ENCODE measurements around the gene TRABD2B. TPM values are rescaled to one million over a fixed set of nuclear protein-coding genes. Genes with fewer than 3 reads are reported as not detected.
A peak's percentile ranks its signal among the peaks of the same experiment; 100 is the strongest.

The TRABD2B gene
- polyA plus RNA-seq, 1 donor: 3.0 TPM

DNA sequence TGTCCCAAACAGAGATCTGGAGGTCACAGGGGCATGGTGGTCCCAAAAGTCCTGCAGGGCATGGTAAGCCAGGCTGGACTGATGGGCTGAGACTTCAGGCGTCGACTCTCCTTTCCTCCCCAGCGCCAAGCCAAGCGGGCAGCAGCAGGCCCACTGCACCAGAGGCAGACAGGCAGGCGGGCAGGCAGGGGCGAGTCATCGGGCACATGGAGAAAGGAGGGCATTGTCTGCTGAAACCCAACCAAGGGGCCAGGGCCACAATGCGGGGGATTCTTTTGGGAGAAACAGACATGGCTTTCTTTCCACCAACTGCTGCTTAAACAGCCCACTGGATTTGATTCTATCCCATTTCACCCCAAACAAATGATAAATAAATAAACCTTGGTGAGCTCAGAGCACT is 46.2 kb downstream of the TRABD2B start:
- no peaks in the 10 kb centered on the region for H3K27me3 ChIP-seq (ENCODE audit: control insufficient read depth, insufficient read depth, low read length)
- DNase-seq: no peak
- H3K27ac ChIP-seq (ENCODE audit: low read length): no peak overlapping the region
- no peaks in the 10 kb centered on the region for H3K36me3 ChIP-seq (ENCODE audit: control insufficient read depth, insufficient read depth, low read length)
- H3K4me3 ChIP-seq (ENCODE audit: low read length): no peak overlapping the region
- H3K4me1 ChIP-seq (ENCODE audit: control insufficient read depth, insufficient read depth, low read length): peaks cover 12% of the 10 kb centered on the region
- no peaks in the 10 kb centered on the region for H3K9me3 ChIP-seq (ENCODE audit: control insufficient read depth, low read depth, low read length)
- no CpG with 5 or more reads among the region's 8 CpGs for WGBS (ENCODE audit: insufficient coverage, low lambda C conversion rate)

GRCh38 chr1:47950471-47950870 is 46.7 kb downstream of the TRABD2B start:
- H3K36me3 ChIP-seq (ENCODE audit: control insufficient read depth, insufficient read depth, low read length): no peaks in the 10 kb centered on the region
- no peak overlapping the region for H3K27ac ChIP-seq (ENCODE audit: low read length)
- no CpG with 5 or more reads among the region's 3 CpGs for WGBS (ENCODE audit: insufficient coverage, low lambda C conversion rate)
- no peaks in the 10 kb centered on the region for H3K9me3 ChIP-seq (ENCODE audit: control insufficient read depth, low read depth, low read length)
- DNase-seq: no peak
- H3K4me1 ChIP-seq (ENCODE audit: control insufficient read depth, insufficient read depth, low read length): peaks cover 12% of the 10 kb centered on the region
- H3K27me3 ChIP-seq (ENCODE audit: control insufficient read depth, insufficient read depth, low read length): no peaks in the 10 kb centered on the region
- no peak overlapping the region for H3K4me3 ChIP-seq (ENCODE audit: low read length)

GRCh38 chr1:47948126-47948525 is 49.1 kb downstream of the TRABD2B start:
- H3K9me3 ChIP-seq (ENCODE audit: control insufficient read depth, low read depth, low read length): no peaks in the 10 kb centered on the region
- H3K4me1 ChIP-seq (ENCODE audit: control insufficient read depth, insufficient read depth, low read length): peaks cover 12% of the 10 kb centered on the region
- no peaks in the 10 kb centered on the region for H3K36me3 ChIP-seq (ENCODE audit: control insufficient read depth, insufficient read depth, low read length)
- no CpG with 5 or more reads among the region's 5 CpGs for WGBS (ENCODE audit: insufficient coverage, low lambda C conversion rate)
- H3K27me3 ChIP-seq (ENCODE audit: control insufficient read depth, insufficient read depth, low read length): no peaks in the 10 kb centered on the region
- H3K4me3 ChIP-seq (ENCODE audit: low read length): no peak overlapping the region
- H3K27ac ChIP-seq (ENCODE audit: low read length): peak overlapping the region; percentile 2
- DNase-seq: peak; percentile 70 to 81

DNA sequence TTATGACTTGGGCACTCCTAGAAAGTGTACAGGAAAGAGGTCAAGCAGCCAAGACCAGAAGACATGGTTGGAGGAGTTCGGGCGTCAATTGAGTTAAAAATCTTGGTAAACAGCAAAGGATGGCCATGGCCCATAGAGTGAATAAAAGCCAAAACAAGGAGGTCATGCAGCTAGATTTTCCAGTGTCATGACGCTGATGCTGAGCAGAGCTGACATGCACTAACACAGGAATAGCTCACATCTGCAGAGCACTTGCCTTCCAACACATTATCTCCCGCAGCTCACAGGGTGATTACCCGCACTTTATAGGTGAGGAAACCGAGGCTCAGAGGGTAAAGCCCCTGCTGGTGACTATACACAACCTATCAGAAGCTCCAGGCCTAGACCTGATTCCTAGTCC is 49.7 kb downstream of the TRABD2B start:
- Histone ChIP-seq H3K4me3 (ENCODE audit: low read length) (no peak overlapping the region), H3K4me1 (ENCODE audit: control insufficient read depth, insufficient read depth, low read length) (peaks cover 14% of the 10 kb centered on the region), H3K9me3 (ENCODE audit: control insufficient read depth, low read depth, low read length) (no peaks in the 10 kb centered on the region), H3K36me3 (ENCODE audit: control insufficient read depth, insufficient read depth, low read length) (no peaks in the 10 kb centered on the region), H3K27ac (ENCODE audit: low read length) (no peak overlapping the region), H3K27me3 (ENCODE audit: control insufficient read depth, insufficient read depth, low read length) (no peaks in the 10 kb centered on the region)
- no CpG with 5 or more reads among the region's 6 CpGs for WGBS (ENCODE audit: insufficient coverage, low lambda C conversion rate)
- no peak for DNase-seq

GRCh38 chr1:47944561-47944960 is 52.6 kb downstream of the TRABD2B start:
- H3K36me3 ChIP-seq (ENCODE audit: control insufficient read depth, insufficient read depth, low read length): no peaks in the 10 kb centered on the region
- WGBS (ENCODE audit: insufficient coverage, low lambda C conversion rate): 80% methylated on average over 2 of the region's 4 CpGs
- no peaks in the 10 kb centered on the region for H3K27me3 ChIP-seq (ENCODE audit: control insufficient read depth, insufficient read depth, low read length)
- DNase-seq: no peak
- peaks cover 42% of the 10 kb centered on the region for H3K4me1 ChIP-seq (ENCODE audit: control insufficient read depth, insufficient read depth, low read length)
- no peaks in the 10 kb centered on the region for H3K9me3 ChIP-seq (ENCODE audit: control insufficient read depth, low read depth, low read length)
- H3K27ac ChIP-seq (ENCODE audit: low read length): no peak overlapping the region
- no peak overlapping the region for H3K4me3 ChIP-seq (ENCODE audit: low read length)

- peak in 1 of 2 donors; percentile 53 for DNase-seq
- Histone ChIP-seq H3K27ac (ENCODE audit: low read length) (peak overlapping the region; percentile 67), H3K36me3 (ENCODE audit: control insufficient read depth, insufficient read depth, low read length) (no peaks in the 10 kb centered on the region), H3K4me1 (ENCODE audit: control insufficient read depth, insufficient read depth, low read length) (peaks cover 30% of the 10 kb centered on the region), H3K9me3 (ENCODE audit: control insufficient read depth, low read depth, low read length) (no peaks in the 10 kb centered on the region), H3K27me3 (ENCODE audit: control insufficient read depth, insufficient read depth, low read length) (no peaks in the 10 kb centered on the region), H3K4me3 (ENCODE audit: low read length) (no peak overlapping the region)
- no CpG with 5 or more reads among the region's 3 CpGs for WGBS (ENCODE audit: insufficient coverage, low lambda C conversion rate)
Observed at GRCh38 chr1:47942240-47942629, 55.0 kb downstream of the TRABD2B start.

DNA sequence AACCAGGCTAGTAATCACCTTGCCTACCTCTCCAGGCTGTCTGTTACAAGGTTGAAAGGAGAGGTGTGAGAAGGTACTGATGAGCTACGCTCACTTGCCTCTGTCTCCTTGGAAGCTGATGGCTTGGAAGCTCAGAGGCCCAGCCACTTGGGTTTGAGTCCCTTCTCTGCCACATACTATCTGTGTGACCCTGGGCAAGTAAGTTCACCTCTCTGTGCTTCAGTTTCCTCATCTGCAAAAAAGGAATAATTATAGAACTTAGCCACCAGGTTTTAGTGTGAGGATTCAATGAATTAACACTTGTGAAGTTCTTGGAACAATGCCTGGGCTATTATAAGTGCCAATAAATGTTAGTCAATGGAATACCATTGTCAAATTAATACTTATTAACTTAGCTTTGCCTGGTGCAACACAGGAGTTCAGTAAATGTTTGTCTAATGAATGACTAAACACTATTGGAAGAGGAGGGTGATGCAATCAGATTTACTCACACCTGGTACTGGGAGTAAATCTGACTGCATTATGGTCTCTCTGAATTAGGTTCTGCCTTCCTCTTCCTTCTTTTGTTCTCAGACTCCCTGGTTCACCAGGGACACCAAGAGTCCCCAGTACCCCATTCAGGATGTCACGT is 55.5 kb downstream of the TRABD2B start:
- Histone ChIP-seq H3K4me1 (ENCODE audit: control insufficient read depth, insufficient read depth, low read length) (peaks cover 30% of the 10 kb centered on the region), H3K36me3 (ENCODE audit: control insufficient read depth, insufficient read depth, low read length) (no peaks in the 10 kb centered on the region), H3K9me3 (ENCODE audit: control insufficient read depth, low read depth, low read length) (no peaks in the 10 kb centered on the region), H3K27me3 (ENCODE audit: control insufficient read depth, insufficient read depth, low read length) (no peaks in the 10 kb centered on the region), H3K27ac (ENCODE audit: low read length) (peak overlapping the region; percentile 67), H3K4me3 (ENCODE audit: low read length) (no peak overlapping the region)
- peak; percentile 64 to 85 for DNase-seq
- WGBS (ENCODE audit: insufficient coverage, low lambda C conversion rate): no CpG with 5 or more reads among the region's 2 CpGs

- WGBS (ENCODE audit: insufficient coverage, low lambda C conversion rate): no CpG with 5 or more reads among the region's 5 CpGs
- Histone ChIP-seq H3K4me3 (ENCODE audit: low read length) (no peak overlapping the region), H3K9me3 (ENCODE audit: control insufficient read depth, low read depth, low read length) (no peaks in the 10 kb centered on the region), H3K27me3 (ENCODE audit: control insufficient read depth, insufficient read depth, low read length) (no peaks in the 10 kb centered on the region), H3K36me3 (ENCODE audit: control insufficient read depth, insufficient read depth, low read length) (no peaks in the 10 kb centered on the region), H3K27ac (ENCODE audit: low read length) (peak overlapping the region; percentile 41), H3K4me1 (ENCODE audit: control insufficient read depth, insufficient read depth, low read length) (peaks cover 30% of the 10 kb centered on the region)
- no peak for DNase-seq
Observed at GRCh38 chr1:47940779-47941178, 56.4 kb downstream of the TRABD2B start.

GRCh38 chr1:47940326-47940725 is 56.9 kb downstream of the TRABD2B start:
- no peaks in the 10 kb centered on the region for H3K36me3 ChIP-seq (ENCODE audit: control insufficient read depth, insufficient read depth, low read length)
- H3K27ac ChIP-seq (ENCODE audit: low read length): peak overlapping the region; percentile 41
- H3K27me3 ChIP-seq (ENCODE audit: control insufficient read depth, insufficient read depth, low read length): no peaks in the 10 kb centered on the region
- DNase-seq: peak; percentile 46 to 79
- no CpG with 5 or more reads among the region's 8 CpGs for WGBS (ENCODE audit: insufficient coverage, low lambda C conversion rate)
- peaks cover 31% of the 10 kb centered on the region for H3K4me1 ChIP-seq (ENCODE audit: control insufficient read depth, insufficient read depth, low read length)
- no peaks in the 10 kb centered on the region for H3K9me3 ChIP-seq (ENCODE audit: control insufficient read depth, low read depth, low read length)
- H3K4me3 ChIP-seq (ENCODE audit: low read length): no peak overlapping the region

DNA sequence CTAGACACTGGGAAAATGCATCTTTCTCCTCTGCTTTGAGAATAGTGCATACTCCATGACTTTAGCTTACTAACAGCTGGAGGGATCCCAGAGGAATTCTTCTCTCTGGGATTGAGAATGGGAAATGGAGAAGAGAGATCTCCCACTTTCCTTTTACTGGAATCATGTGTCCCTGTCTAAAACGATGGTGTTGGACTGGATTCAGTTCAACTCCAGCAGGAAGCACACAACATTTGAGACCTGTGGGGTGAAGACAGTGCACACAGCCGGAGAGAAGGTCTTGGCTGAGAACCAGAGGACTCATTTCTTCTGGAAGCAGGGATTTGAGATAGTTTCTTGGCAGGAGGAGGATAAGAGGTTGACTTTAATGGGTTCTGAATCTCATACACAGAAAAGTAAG is 58.7 kb downstream of the TRABD2B start:
- H3K36me3 ChIP-seq (ENCODE audit: control insufficient read depth, insufficient read depth, low read length): no peaks in the 10 kb centered on the region
- H3K27me3 ChIP-seq (ENCODE audit: control insufficient read depth, insufficient read depth, low read length): no peaks in the 10 kb centered on the region
- WGBS (ENCODE audit: insufficient coverage, low lambda C conversion rate): no CpG with 5 or more reads among the region's 2 CpGs
- H3K4me3 ChIP-seq (ENCODE audit: low read length): no peak overlapping the region
- H3K27ac ChIP-seq (ENCODE audit: low read length): no peak overlapping the region
- H3K9me3 ChIP-seq (ENCODE audit: control insufficient read depth, low read depth, low read length): no peaks in the 10 kb centered on the region
- H3K4me1 ChIP-seq (ENCODE audit: control insufficient read depth, insufficient read depth, low read length): peaks cover 49% of the 10 kb centered on the region
- DNase-seq: no peak

DNA sequence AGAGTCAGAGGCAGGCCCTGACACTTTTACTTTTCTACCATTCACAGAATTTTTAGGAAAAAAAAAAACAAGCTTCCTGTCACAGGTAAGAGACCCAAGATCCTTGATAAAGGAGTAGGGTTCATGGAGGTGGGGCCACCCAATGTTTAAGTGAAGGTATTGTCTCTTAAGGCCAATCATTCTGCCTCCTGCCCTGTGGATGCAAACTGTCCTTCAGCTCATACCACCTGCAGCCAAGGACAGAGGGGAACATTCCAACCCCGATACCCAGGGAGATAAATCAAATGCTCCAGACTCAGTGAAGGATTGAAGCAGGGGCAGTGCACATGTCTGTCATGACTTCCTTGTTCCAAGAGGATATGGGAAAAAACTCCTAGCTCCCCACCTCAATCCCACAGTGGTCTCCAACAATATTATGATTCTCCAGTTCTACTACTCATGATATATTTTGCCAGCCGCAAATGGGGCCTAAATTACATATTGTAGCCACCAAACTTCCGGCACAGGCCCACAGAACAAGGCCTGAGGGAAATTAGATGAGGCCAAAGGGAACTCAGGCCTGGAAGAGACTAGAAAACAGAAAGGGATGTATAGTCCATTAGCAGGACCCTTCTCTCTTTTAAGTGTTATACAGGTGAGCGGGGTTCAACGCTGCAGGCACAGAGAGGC is 59.5 kb downstream of the TRABD2B start:
- Histone ChIP-seq H3K4me1 (ENCODE audit: control insufficient read depth, insufficient read depth, low read length) (peaks cover 55% of the 10 kb centered on the region), H3K27me3 (ENCODE audit: control insufficient read depth, insufficient read depth, low read length) (no peaks in the 10 kb centered on the region), H3K27ac (ENCODE audit: low read length) (no peak overlapping the region), H3K9me3 (ENCODE audit: control insufficient read depth, low read depth, low read length) (no peaks in the 10 kb centered on the region), H3K4me3 (ENCODE audit: low read length) (no peak overlapping the region), H3K36me3 (ENCODE audit: control insufficient read depth, insufficient read depth, low read length) (no peaks in the 10 kb centered on the region)
- DNase-seq: no peak
- WGBS (ENCODE audit: insufficient coverage, low lambda C conversion rate): no CpG with 5 or more reads among the region's 5 CpGs
